Fibroblast of skin of left quadriceps (primary cell): ENCODE results near the gene BMERB1.
"Not testable (repeated sequence)": the region's sequence is repeated elsewhere in the genome, so short reads cannot be mapped to it uniquely, and the experiment has no call there.

Source experiments
- DNase-seq, 2 experiments: peaks; one replicate each; pipeline ENCODE4 v3.0.0-alpha.2; 2013; ENCODE audit warnings: low read depth in 2 of 2

BMERB1 gene

DNA sequence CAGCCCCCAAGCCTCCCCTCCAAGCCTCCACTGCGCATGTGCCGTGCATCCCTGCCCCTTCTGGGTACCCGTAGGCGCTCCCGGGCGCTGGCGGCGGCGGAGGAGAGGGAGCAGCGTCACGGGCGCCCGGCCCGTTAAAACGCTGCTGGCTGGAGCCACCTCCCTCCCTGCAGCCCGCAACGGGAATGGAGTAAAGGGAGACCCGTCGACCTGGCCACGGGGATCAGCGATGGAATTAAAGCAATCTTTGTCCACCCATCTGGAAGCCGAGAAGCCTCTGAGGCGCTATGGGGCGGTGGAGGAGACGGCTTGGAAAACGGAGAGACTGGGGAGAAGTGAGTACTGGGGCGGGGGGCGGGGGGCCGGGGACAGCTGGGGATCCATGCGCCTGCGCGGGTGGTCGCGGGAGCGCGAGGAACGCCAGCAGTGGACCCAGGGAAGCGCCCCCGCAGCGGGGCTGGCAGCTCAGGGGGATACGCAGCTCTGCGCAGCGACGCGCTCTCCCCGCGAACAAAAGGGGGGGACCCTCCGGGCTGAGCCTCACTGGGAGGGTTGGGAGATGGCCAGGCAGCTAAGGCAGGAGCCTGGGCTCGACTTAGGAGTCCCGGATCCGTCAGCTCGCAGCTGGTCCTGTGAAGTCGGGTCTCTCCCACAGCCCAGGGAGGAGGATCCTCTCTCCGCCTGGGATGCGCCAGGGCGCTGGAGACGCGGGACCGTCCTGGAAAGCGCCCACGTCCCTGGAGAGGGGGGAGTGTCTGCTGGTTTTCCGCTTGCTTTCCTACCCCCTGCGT lies at the start of gene BMERB1:
TSS of gene BMERB1 (plus strand) at position 164 of the 791 bp plus-strand sequence. CDS start at position 230, 66 bp downstream.
- peak; percentile 61 to 70 for DNase-seq

DNA sequence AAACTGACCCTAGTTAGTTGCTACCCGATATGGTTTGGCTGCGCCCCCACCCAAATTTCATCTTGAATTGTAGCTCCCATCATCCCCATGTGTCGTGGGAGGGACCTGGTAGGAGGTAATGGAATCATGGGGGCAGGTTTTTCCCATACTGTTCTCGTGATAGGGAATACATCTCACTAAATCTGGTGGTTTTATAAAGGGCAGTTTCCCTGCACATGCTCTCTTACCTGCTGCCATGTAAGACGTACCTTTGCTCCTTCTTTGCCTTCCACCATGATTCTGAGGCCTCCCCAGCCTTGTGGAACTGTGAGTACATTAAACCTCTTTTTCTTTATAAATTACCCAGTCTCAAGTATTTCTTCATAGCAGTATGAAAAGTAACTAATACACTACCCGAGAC lies 46.3 kb upstream of the BMERB1 start:
- not testable (repeated sequence) for DNase-seq

GRCh38 chr16:15389916-15390315 lies 44.5 kb upstream of the BMERB1 start:
- not testable (repeated sequence) for DNase-seq

DNA sequence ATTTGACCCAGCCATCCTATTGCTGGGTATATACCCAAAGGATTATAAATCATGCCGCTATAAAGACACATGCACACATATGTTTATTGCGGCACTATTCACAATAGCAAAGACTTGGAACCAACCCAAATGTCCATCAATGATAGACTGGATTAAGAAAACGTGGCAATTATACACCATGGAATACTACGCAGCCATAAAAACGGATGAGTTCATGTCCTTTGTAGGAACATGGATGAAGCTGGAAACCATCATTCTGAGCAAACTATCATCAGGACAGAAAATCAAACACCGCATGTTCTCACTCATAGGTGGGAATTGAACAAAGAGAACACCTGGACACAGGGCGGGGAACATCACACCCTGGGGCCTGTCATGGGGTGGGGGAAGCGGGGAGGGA lies 41.4 kb upstream of the BMERB1 start:
- not testable (repeated sequence) for DNase-seq

- not testable (repeated sequence) for DNase-seq
Measured at GRCh38 chr16:15395631-15396508, 38.5 kb upstream of the BMERB1 start, which contains the start of gene MPV17L. Gene MPV17L (plus strand): TSS chr16:15395754. CDS start chr16:15395898, 144 bp downstream.

DNA sequence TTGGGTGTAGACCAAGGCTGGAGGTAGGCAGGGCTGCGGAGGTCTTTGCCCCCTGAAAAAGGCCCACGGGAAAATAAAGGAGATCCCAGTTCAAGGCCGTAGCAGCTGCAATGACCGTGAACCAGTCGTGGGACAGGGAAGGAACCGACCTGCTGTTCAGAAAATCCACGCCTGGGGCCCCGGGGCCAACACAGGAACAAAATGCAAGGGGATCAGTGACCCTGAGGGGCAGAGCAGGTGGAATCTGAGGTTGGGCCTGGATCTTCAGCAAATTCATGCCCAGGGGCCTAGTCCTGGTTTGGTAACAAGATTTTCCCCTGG lies 37.9 kb upstream of the BMERB1 start:
- not testable (repeated sequence) for DNase-seq

- no peak for DNase-seq
Measured at GRCh38 chr16:15396948-15397594, 37.3 kb upstream of the BMERB1 start.

DNA sequence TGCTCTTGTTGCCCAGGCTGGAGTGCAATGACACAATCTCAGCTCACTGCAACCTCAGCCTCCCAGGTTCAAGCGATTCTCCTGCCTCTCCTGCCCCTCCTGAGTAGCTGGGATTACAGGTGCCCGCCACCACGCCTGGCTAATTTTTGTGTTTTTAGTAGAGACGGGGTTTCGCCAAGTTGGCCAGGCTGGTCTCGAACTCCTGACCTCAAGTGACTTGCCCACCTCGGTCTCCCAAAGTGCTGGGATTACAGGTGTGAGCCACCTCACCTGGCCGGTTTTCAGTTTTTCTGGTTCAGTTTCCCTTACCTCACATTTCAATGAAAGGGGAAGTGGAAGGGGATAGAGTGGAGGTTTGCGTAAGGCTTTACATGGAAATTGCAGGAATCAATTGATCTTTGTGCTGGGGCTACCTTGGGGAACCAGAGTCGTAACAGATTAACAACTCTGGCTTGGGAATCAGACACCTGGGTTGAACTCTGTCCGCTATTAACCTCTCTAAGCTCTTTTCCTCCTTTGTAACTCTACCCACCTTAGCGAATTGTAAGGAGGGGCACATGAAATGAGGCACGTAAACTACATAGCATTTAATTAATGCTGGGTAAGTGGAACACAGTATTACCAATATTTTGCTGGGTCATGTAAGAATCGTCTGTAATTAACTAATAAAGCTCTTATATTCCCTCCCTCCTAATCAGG lies 35.6 kb upstream of the BMERB1 start:
- no peak for DNase-seq

DNA sequence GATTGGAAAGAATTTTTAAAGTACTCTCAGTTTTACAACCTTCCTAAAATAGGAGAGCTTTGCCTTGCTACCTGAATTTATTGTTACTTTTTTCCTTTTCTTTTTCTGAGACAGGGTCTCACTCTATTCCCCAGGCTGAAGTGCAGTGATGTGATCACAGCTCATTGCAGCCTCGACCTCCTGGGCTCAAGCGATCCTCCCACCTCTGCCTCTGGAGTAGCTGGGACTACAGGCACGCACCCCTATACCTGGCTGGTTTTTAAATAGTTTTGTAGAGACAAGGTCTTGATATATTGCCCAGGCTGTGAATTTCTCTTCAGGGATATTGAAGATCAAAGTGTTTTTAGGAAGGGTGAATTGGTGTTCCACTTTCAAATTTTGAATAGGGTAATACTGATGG lies 35.1 kb upstream of the BMERB1 start:
- no peak for DNase-seq

DNA sequence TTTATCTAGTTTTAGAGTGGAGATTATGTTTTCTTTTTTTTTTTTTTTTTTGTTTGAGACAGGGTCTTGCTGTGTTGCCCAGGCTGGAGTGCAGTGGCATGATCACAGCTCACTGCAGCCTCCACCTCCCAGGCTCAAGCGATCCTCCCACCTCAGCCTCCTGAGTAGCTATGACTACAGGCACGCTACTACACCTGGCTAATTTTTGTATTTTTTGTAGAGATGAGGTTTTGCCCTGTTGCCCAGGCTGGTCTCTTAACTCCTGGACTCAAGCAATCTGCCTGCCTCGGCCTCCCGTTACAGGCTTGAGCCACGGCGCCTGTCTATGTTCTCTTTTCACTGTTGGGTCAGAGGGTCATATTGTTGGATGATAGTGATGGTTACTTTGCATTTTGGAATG lies 34.1 kb upstream of the BMERB1 start:
- DNase-seq = not testable (repeated sequence)

DNA sequence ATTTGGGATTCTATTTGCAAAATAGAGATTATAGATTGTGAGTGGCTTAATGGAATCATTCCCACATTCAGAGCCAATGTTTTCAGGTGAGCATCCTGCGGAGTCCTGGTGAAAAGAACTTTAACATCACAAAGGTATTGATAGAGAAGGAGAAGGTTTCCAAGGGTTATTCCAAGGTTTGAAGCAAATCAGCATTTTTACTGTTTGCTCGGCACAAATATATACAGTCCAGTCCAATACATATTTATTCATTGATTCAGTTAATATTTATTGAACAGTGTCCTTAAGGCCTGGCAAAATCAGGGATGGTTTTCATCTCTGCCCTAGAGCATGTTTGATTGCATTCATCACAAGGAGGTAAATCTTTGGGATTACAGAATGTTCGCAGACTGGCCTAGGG lies 32.4 kb upstream of the BMERB1 start:
- no peak for DNase-seq

DNA sequence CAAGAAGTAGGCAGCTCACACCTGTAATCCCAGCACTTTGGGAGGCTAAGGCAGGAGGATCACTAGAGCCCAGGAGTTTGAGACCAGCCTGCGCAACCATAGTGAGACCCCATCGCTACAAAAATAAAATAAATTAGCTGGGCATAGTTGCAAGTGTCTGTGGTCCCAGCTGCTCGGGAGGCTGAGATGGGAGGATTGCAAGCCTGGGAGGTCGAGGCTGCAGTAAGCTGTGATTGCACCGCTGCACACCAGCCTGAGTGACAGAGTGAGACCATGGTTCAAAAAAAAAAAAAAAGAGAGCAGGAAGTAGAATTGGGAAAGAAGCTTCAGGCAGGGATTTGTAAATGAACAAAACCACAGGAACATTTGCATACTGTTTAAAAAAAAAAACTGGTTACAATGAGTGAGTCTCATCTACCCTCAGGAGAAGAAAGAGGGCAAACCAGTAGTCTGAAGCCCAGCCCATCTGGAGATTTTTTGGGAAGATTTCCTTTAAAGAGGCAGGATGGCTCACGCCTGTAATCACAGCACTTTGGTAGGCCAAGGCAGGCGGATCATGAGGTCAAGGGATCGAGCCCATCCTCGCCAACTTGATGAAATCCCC lies 30.9 kb upstream of the BMERB1 start:
- DNase-seq = no peak

GRCh38 chr16:15404091-15404490 lies 30.3 kb upstream of the BMERB1 start:
- DNase-seq = not testable (repeated sequence)

DNA sequence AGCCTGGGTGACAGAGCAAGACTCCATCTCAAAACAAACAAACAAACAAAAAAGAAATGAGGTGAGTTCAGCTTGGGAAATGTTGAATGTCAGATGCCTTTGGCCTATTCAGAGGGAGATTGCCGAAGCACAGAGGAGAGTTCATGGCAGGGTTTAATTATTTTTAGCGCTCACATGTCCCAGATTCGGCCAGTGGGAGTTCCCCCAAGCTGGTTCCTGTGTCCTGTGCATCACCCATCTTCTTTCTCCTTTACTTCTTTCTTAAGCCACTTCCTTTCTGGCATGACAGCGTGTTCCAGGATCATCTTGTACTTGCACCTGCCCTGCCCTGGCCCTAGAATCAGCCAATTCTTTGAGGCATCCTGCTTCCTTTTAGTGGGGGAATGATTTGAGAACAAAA lies 29.6 kb upstream of the BMERB1 start:
- no peak for DNase-seq

DNA sequence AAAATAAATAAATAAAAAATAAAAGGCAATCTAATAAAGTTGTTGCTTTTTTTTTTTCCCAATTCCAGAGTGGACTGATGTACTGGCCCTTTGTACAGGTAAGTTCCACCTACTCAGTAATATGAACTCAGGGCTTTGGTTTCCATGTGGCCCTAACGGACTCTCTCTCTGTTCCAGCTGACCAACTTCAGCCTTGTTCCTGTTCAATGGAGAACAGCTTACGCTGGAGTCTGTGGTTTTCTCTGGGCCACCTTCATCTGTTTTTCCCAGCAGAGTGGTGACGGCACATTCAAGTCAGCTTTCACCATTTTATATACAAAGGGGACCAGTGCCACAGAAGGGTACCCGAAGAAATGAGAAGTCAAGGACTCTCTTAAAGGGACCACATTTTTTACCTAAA lies 26.6 kb upstream of the BMERB1 start:
- DNase-seq = not testable (repeated sequence)

GRCh38 chr16:15409476-15409875 lies 24.9 kb upstream of the BMERB1 start:
- DNase-seq = not testable (repeated sequence)

GRCh38 chr16:15415511-15415985 lies 18.8 kb upstream of the BMERB1 start:
- no peak for DNase-seq

GRCh38 chr16:15417197-15417596 lies 17.2 kb upstream of the BMERB1 start:
- no peak for DNase-seq

DNA sequence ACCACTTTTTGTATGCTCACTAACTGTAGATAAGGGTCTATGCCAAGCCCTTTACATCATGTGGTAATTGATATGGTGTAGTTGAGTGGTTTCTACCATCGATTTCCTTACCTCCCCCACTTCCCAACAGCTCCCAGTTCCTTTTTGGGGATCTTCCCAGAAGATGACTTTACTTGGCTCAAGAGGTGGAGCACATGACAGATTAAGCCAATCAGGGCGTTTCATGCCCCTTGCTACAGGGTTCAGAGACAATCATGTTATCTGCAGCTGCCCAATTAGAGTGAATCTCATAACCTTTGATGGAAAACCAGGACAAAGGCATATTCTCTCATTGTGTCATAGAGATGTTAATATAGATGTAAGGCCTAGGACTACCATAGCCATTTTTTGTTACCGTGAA lies 16.2 kb upstream of the BMERB1 start:
- DNase-seq = no peak

DNA sequence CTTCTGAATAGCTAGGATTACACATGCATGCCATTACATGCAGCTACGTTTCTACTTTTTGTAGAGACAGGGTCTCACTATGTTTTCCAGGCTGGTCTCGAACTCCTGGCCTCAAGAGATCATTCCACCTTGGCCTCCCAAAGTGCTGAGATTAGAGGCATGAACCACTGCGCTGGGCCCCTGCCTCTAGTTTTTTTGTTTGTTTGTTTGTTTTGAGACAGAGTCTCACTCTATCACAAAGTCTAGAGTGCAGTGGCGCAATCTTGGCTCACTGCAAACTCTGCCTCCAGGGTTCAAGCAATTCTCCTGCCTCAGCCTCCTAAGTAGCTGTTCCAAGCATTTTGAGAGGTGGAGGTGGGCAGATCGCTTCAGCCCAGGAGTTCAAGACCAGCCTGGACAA lies 12.7 kb upstream of the BMERB1 start:
- DNase-seq = not testable (repeated sequence)

DNA sequence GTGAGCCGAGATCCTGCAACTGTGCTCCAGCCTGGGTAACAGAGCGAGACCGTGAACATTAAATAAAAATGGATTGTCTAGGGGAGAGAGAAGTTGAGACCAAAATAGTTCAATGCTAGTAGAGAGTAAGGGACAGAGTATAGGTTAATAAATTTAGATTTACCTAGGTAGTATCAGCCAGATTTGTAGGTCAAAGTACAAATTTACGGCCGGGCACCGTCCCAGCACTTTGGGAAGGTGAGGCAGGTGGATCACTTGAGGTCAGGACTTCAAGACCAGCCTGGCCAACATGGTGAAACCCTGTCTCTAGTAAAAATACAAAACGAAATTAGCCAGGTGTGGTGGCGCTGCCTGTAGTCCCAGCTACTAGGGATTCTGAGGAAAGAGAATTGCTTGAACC lies 12.2 kb upstream of the BMERB1 start:
- DNase-seq = no peak
